ENCODE measurements around the gene GGT7.

The GGT7 gene

DNA sequence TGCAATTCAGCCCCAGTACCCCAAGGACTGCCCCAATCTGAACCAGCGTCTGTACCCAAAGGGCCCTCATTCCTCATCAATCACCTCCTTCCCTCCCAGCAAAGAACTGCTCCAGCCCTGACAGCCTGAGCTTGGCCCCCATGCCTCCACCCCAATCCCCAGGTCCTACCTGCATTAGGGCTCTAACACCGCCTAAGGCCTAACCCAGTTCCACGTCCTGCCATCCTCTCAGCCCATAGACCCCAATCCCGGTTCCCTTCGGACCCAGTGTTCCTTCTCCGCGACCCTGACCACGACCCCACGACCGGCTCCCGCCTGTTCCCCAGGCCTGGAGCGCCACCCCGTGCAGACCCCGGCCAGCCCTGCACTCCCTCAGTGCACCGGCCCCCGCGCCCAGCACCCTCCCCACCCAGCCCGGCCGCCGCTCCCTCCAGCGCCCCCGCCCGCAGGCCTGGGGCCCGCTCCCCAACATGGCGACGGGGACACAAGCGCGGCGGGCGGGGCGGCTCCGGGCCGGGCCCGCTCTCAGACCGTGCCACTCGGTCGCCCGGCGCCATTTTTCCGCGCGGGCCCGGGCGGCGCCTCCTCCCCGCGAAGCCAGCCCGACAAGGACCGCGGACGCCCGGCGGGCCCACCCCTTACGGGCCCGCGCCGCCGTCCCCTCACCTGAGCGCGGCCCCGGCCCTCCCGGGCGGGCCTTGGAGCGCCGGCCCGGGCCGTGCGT lies 47.7 kb downstream of the GGT7 start (continued):
- TF ChIP-seq, protein P1, sequence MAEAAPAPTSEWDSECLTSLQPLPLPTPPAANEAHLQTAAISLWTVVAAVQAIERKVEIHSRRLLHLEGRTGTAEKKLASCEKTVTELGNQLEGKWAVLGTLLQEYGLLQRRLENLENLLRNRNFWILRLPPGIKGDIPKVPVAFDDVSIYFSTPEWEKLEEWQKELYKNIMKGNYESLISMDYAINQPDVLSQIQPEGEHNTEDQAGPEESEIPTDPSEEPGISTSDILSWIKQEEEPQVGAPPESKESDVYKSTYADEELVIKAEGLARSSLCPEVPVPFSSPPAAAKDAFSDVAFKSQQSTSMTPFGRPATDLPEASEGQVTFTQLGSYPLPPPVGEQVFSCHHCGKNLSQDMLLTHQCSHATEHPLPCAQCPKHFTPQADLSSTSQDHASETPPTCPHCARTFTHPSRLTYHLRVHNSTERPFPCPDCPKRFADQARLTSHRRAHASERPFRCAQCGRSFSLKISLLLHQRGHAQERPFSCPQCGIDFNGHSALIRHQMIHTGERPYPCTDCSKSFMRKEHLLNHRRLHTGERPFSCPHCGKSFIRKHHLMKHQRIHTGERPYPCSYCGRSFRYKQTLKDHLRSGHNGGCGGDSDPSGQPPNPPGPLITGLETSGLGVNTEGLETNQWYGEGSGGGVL (tag by site-specific recombination; IDR thresholded peaks at IDR 0.05), result peak; percentile 39; the same call in 1 of the 2 replicates
- TF ChIP-seq YY1 (tag by site-specific recombination; IDR thresholded peaks at IDR 0.05) (peak; percentile 67; the same call in 1 of the 2 replicates), ZNF629 (tag by site-specific recombination; IDR thresholded peaks at IDR 0.05) (no peak), ZNF404 (tag by site-specific recombination; IDR thresholded peaks at IDR 0.05) (no peak), ZBTB20 (tag by site-specific recombination; IDR thresholded peaks at IDR 0.05) (peak; percentile 78), ZBTB17 (tag by site-specific recombination; IDR thresholded peaks at IDR 0.05) (peak; percentile 58), KLF1 (tag by site-specific recombination; IDR thresholded peaks at IDR 0.05) (peak; percentile 41), ZNF76 (tag by site-specific recombination; IDR thresholded peaks at IDR 0.05; ENCODE audit: borderline replicate concordance, low read depth) (peak; percentile 62; the same call in 1 of the 2 replicates), ZNF701 (tag by site-specific recombination; IDR thresholded peaks at IDR 0.05) (no peak), GLIS1 (tag by site-specific recombination; IDR thresholded peaks at IDR 0.05) (0 out of 2 replicates have a peak, but pooled peaks have one; percentile 14), ZNF292 (tag by site-specific recombination; IDR thresholded peaks at IDR 0.05; ENCODE audit: borderline replicate concordance, low read depth) (no peak), ZNF133 (tag by site-specific recombination; IDR thresholded peaks at IDR 0.05) (no peak), SP2 (tag by site-specific recombination; IDR thresholded peaks at IDR 0.05) (peak; percentile 16; the same call in 1 of the 2 replicates), WT1 (tag by site-specific recombination; IDR thresholded peaks at IDR 0.05) (peak; percentile 21; the same call in 1 of the 2 replicates), ZNF561 (tag by site-specific recombination; IDR thresholded peaks at IDR 0.05; ENCODE audit: borderline replicate concordance) (peak; percentile 45; the same call in 1 of the 2 replicates), SP7 (tag by site-specific recombination; IDR thresholded peaks at IDR 0.05) (peak; percentile 32; the same call in 1 of the 2 replicates)
- TF ChIP-seq, protein P2, sequence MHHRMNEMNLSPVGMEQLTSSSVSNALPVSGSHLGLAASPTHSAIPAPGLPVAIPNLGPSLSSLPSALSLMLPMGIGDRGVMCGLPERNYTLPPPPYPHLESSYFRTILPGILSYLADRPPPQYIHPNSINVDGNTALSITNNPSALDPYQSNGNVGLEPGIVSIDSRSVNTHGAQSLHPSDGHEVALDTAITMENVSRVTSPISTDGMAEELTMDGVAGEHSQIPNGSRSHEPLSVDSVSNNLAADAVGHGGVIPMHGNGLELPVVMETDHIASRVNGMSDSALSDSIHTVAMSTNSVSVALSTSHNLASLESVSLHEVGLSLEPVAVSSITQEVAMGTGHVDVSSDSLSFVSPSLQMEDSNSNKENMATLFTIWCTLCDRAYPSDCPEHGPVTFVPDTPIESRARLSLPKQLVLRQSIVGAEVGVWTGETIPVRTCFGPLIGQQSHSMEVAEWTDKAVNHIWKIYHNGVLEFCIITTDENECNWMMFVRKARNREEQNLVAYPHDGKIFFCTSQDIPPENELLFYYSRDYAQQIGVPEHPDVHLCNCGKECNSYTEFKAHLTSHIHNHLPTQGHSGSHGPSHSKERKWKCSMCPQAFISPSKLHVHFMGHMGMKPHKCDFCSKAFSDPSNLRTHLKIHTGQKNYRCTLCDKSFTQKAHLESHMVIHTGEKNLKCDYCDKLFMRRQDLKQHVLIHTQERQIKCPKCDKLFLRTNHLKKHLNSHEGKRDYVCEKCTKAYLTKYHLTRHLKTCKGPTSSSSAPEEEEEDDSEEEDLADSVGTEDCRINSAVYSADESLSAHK (tag by site-specific recombination; IDR thresholded peaks at IDR 0.05), result no peak
- TF ChIP-seq, protein P3, sequence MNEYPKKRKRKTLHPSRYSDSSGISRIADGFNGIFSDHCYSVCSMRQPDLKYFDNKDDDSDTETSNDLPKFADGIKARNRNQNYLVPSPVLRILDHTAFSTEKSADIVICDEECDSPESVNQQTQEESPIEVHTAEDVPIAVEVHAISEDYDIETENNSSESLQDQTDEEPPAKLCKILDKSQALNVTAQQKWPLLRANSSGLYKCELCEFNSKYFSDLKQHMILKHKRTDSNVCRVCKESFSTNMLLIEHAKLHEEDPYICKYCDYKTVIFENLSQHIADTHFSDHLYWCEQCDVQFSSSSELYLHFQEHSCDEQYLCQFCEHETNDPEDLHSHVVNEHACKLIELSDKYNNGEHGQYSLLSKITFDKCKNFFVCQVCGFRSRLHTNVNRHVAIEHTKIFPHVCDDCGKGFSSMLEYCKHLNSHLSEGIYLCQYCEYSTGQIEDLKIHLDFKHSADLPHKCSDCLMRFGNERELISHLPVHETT (tag by site-specific recombination; IDR thresholded peaks at IDR 0.05), result 0 out of 2 replicates have a peak, but pooled peaks have one; percentile 23
- TF ChIP-seq, protein P4, sequence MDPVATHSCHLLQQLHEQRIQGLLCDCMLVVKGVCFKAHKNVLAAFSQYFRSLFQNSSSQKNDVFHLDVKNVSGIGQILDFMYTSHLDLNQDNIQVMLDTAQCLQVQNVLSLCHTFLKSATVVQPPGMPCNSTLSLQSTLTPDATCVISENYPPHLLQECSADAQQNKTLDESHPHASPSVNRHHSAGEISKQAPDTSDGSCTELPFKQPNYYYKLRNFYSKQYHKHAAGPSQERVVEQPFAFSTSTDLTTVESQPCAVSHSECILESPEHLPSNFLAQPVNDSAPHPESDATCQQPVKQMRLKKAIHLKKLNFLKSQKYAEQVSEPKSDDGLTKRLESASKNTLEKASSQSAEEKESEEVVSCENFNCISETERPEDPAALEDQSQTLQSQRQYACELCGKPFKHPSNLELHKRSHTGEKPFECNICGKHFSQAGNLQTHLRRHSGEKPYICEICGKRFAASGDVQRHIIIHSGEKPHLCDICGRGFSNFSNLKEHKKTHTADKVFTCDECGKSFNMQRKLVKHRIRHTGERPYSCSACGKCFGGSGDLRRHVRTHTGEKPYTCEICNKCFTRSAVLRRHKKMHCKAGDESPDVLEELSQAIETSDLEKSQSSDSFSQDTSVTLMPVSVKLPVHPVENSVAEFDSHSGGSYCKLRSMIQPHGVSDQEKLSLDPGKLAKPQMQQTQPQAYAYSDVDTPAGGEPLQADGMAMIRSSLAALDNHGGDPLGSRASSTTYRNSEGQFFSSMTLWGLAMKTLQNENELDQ (tag by site-specific recombination; IDR thresholded peaks at IDR 0.05; ENCODE audit: low read depth), result no peak
- TF ChIP-seq, protein P5, sequence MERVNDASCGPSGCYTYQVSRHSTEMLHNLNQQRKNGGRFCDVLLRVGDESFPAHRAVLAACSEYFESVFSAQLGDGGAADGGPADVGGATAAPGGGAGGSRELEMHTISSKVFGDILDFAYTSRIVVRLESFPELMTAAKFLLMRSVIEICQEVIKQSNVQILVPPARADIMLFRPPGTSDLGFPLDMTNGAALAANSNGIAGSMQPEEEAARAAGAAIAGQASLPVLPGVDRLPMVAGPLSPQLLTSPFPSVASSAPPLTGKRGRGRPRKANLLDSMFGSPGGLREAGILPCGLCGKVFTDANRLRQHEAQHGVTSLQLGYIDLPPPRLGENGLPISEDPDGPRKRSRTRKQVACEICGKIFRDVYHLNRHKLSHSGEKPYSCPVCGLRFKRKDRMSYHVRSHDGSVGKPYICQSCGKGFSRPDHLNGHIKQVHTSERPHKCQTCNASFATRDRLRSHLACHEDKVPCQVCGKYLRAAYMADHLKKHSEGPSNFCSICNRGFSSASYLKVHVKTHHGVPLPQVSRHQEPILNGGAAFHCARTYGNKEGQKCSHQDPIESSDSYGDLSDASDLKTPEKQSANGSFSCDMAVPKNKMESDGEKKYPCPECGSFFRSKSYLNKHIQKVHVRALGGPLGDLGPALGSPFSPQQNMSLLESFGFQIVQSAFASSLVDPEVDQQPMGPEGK (tag by site-specific recombination; IDR thresholded peaks at IDR 0.05), result peak; percentile 84
- TF ChIP-seq, protein P6, sequence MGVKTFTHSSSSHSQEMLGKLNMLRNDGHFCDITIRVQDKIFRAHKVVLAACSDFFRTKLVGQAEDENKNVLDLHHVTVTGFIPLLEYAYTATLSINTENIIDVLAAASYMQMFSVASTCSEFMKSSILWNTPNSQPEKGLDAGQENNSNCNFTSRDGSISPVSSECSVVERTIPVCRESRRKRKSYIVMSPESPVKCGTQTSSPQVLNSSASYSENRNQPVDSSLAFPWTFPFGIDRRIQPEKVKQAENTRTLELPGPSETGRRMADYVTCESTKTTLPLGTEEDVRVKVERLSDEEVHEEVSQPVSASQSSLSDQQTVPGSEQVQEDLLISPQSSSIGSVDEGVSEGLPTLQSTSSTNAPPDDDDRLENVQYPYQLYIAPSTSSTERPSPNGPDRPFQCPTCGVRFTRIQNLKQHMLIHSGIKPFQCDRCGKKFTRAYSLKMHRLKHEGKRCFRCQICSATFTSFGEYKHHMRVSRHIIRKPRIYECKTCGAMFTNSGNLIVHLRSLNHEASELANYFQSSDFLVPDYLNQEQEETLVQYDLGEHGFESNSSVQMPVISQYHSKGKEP (tag by site-specific recombination; IDR thresholded peaks at IDR 0.05), result no peak
- TF ChIP-seq, protein P7, sequence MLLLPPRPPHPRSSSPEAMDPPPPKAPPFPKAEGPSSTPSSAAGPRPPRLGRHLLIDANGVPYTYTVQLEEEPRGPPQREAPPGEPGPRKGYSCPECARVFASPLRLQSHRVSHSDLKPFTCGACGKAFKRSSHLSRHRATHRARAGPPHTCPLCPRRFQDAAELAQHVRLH (tag by site-specific recombination; IDR thresholded peaks at IDR 0.05), result no peak

All from HEK293 (cell line).